BJ (cell line): ENCODE data around the gene MYO7A. TPM values are rescaled to one million over a fixed set of nuclear protein-coding genes. Genes with fewer than 3 reads are reported as not detected.

Source experiments
- CTCF ChIA-PET: fragments of 350-600 bp; formaldehyde crosslinking; extraction: SDS; loops from one replicate; lab custom pipeline; 2021; ENCODE audit warnings: antibody characterized with exemption, inconsistent platforms; lab: Yijun Ruan, JAX
- POLR2A ChIA-PET: fragments of 300-600 bp; sonication (Branson Sonifier 250); formaldehyde crosslinking; extraction: SDS; loops from one replicate; lab custom pipeline; 2021; ENCODE audit warnings: antibody characterized with exemption; lab: Charles Lee
- DNase-seq: peaks from one replicate; pipeline ENCODE4 v3.0.0-alpha.2; 2011; ENCODE audit warnings: low read depth
- H3K27me3 ChIP-seq: 2 replicates; pipeline ENCODE4 v1.6.0; 2011; ENCODE audit warnings: low read length; ENCODE audit not compliant: control insufficient read depth, insufficient read depth
- H3K36me3 ChIP-seq: 2 replicates; pipeline ENCODE4 v1.5.1; 2011; ENCODE audit warnings: low read length; ENCODE audit not compliant: control insufficient read depth, insufficient read depth
- H3K4me3 ChIP-seq: 2 replicates; pipeline ENCODE4 v1.5.1; 2011; ENCODE audit warnings: low read depth, mild to moderate bottlenecking, control low read depth, low read length
- polyA plus RNA-seq: library from polyadenylated mRNA; depleted of rRNA; stranded (reverse); fragments of >200 nt; gene quantifications from 2 replicates; pipeline ENCODE4 v1.2.3, GENCODE V29; 2011
- TF ChIP-seq, protein P1 (sequence below): IDR thresholded peaks from 2 replicates; pipeline ENCODE4 v1.5.1; 2011; ENCODE audit warnings: low read depth, mild to moderate bottlenecking, control low read depth, inconsistent platforms, low read length, moderate library complexity; ENCODE audit not compliant: insufficient read depth

Gene MYO7A
- polyA plus RNA-seq, 1 experiment = 0.01 TPM

DNA sequence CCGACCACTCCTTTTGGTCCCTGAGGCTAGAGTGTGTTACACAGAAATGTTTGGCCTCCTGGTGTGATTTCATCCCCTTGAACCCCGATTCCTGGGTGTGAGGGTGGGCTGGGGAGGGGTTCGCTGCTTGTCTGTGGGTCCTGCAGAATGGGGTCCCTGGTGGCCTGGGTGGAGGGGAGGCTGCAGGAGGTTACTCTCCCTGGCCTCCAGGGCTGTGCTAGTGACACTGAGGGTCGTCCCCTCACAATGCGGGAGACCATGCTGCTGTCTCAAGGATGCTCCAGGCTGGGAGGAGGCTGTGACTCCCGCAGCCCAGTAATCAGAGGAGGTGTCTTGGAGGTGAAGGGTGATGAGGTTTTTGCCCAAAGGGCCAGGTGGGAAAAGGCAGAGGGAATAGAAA, 42.4 kb upstream of the MYO7A start:
- peaks cover 5% of the 10 kb centered on the region for H3K36me3 ChIP-seq
- TF ChIP-seq, protein P1, sequence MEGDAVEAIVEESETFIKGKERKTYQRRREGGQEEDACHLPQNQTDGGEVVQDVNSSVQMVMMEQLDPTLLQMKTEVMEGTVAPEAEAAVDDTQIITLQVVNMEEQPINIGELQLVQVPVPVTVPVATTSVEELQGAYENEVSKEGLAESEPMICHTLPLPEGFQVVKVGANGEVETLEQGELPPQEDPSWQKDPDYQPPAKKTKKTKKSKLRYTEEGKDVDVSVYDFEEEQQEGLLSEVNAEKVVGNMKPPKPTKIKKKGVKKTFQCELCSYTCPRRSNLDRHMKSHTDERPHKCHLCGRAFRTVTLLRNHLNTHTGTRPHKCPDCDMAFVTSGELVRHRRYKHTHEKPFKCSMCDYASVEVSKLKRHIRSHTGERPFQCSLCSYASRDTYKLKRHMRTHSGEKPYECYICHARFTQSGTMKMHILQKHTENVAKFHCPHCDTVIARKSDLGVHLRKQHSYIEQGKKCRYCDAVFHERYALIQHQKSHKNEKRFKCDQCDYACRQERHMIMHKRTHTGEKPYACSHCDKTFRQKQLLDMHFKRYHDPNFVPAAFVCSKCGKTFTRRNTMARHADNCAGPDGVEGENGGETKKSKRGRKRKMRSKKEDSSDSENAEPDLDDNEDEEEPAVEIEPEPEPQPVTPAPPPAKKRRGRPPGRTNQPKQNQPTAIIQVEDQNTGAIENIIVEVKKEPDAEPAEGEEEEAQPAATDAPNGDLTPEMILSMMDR = no peak
- H3K4me3 ChIP-seq = no peak overlapping the region
- no peak for DNase-seq
- no peaks in the 10 kb centered on the region for H3K27me3 ChIP-seq
- ChIA-PET POLR2A (no interaction called here), CTCF (no interaction called here)

DNA sequence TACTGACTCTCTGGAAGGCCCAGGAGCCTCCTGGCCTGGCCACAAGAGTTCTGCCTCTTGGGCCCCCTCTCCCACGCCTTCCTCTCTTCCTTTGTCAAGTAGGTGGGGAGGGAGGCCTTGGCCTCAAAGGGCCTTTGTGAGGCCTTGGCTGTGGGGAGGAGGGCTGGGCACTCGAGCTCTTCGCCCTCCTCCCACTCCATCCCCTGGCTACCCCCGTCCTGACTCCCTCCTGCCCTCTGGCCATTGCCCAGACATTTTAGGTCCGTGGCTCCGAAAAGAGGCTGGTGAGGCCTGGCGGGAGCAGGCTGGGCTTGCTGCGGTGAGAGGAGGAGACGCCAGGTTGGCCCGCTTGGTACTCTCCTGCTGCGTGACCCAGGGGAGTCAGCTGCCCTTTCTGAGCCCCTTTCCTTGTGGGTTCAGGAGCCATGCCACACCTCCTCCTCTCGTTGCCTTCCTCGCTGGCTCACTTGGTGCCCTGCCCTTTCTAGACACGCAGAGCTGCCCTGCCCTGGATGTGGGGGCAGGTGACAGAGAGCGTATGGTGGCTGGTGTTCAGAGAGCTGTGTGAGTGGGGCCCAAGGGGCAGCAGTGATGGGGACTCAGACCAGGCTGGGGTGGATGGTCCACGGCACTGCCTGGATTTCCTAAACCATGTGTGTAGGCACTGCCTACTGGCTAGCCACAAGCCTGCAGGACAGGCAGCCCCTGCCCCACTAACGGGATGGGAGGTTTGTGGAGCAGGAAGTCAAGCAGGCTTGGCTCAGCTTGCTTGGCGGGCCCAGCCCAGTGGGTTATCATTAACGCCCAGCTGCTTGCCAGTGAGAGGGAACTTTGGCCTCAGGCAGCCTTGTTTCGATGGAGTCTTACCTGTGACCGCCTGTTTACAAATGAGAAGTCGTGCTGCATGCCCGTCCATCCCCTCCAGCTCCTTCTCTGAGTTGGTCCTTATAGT, 41.2 kb upstream of the MYO7A start:
- POLR2A ChIA-PET = no interaction called here

DNA sequence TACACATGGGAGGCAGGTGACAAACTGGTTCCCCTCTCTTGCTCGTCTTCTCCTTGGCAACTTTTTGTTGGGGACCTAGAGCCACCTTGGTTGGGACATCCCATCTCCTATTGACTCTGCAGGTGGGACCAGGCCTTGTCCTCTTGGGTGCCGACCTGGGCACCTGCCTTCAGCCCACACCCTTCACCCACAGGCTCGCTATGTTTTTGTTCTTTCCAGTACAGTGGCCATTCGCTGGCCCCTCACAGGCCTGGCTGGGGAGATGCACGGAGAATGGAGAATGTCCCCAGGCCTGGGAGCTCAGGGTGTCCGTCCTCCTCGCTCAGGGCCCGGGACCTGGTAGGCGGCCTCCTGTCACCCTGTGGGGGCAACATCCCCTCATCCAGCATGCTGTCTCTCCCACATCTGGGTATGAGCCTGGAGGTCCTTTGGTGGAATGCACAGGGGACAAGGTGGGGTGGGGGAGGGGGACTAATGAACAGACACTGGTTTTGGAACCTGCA, 40.3 kb upstream of the MYO7A start:
- Histone ChIP-seq H3K27me3 (no peaks in the 10 kb centered on the region), H3K36me3 (peaks cover 5% of the 10 kb centered on the region), H3K4me3 (no peak overlapping the region)
- ChIA-PET POLR2A (no interaction called here), CTCF (interaction anchor here (1.0 to 5.7 kb wide), 3 partner anchors 26 to 43 kb away, joined by 3 to 49 read pairs (median 3); no protein-coding TSS in a partner anchor)
- no peak for DNase-seq
- TF ChIP-seq, protein P1 = no peak

More for the DNA sequence above, 41.2 kb upstream of the MYO7A start:
- Histone ChIP-seq H3K36me3 (peaks cover 5% of the 10 kb centered on the region), H3K27me3 (no peaks in the 10 kb centered on the region), H3K4me3 (no peak overlapping the region)
- CTCF ChIA-PET = interaction anchor here (0.7 to 1.3 kb wide), 2 partner anchors 13 to 39 kb away, joined by 5 to 6 read pairs; no protein-coding TSS in a partner anchor
- no peak for DNase-seq
- TF ChIP-seq, protein P1 = no peak

DNA sequence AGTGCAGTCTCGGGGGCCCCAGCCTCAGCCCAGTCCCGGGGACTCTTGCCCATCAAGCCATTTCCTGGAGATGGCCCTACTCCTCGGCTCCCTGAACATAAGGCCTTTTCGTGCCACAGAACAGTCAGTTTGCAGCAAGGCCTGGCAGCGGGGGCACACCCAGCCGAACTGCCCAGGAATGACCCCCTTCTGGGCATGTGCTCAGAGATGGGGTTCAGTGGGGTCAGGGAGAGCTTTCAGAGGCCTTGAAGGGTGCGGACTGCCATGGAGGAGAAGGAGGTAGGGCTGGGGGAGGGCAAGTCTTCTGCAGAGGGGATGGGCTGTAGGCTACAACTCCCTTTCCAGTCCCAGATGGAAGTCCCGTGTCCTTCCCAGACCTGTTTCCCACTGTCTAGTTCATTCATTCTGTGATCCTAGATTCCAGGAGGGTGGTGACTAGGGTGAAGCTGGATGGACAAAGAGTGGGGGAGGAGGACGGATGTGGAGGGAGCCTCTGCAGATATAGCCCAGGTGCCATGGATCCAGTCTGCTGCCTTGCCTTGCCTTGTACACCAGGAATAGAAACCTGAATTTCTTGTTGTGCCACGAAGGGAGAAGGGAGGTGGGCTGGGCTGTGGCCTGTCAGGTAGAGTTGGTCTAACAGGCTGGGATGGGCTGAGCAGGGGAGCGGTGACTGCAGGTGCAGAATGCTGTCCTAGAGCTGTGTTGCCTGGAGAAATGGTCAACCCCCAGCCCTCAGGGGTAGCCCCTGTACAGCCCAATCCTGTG, 39.6 kb upstream of the MYO7A start:
- no peak for DNase-seq
- no peak overlapping the region for H3K4me3 ChIP-seq
- CTCF ChIA-PET = interaction anchor here (1.0 to 8.6 kb wide), 7 partner anchors 14 to 43 kb away, joined by 3 to 134 read pairs (median 41); partner anchors contain the start of gene OMP
- TF ChIP-seq, protein P1 = no peak
- no peaks in the 10 kb centered on the region for H3K27me3 ChIP-seq
- peaks cover 5% of the 10 kb centered on the region for H3K36me3 ChIP-seq
- POLR2A ChIA-PET = no interaction called here
